GM21360 (cell line): ENCODE results near the gene TMEM184B.

ENCODE experiments used
- ATAC-seq: cut with Tn5 transposase; IDR thresholded peaks from one replicate; pipeline ENCODE4 v1.9.1; 2021; ENCODE audit warnings: mild to moderate bottlenecking, moderate library complexity; ENCODE audit not compliant: unreplicated experiment

TMEM184B gene

GRCh38 chr22:38308791-38309498 lies 36.1 kb upstream of the TMEM184B start:
- ATAC-seq: no peak

- no peak for ATAC-seq
Measured at GRCh38 chr22:38305471-38306448, 33.0 kb upstream of the TMEM184B start.

GRCh38 chr22:38304526-38304925 lies 31.7 kb upstream of the TMEM184B start:
- ATAC-seq: no peak

- no peak for ATAC-seq
Measured at GRCh38 chr22:38303974-38304373, 31.2 kb upstream of the TMEM184B start.

GRCh38 chr22:38302906-38303305 lies 30.1 kb upstream of the TMEM184B start:
- no peak for ATAC-seq

GRCh38 chr22:38300946-38301345 lies 28.1 kb upstream of the TMEM184B start:
- no peak for ATAC-seq

- ATAC-seq: no peak
Measured at GRCh38 chr22:38300197-38300945, 27.6 kb upstream of the TMEM184B start.

- ATAC-seq: no peak
Measured at GRCh38 chr22:38299770-38300102, 26.9 kb upstream of the TMEM184B start.

- no peak for ATAC-seq
Measured at GRCh38 chr22:38298312-38299005, 25.6 kb upstream of the TMEM184B start.

- no peak for ATAC-seq
Measured at GRCh38 chr22:38296372-38296771, 23.6 kb upstream of the TMEM184B start.

GRCh38 chr22:38295863-38296262 lies 23.1 kb upstream of the TMEM184B start:
- no peak for ATAC-seq

GRCh38 chr22:38295339-38295738 lies 22.5 kb upstream of the TMEM184B start:
- no peak for ATAC-seq

GRCh38 chr22:38294193-38294592 lies 21.4 kb upstream of the TMEM184B start:
- no peak for ATAC-seq

GRCh38 chr22:38292694-38293093 lies 19.9 kb upstream of the TMEM184B start:
- no peak for ATAC-seq

GRCh38 chr22:38291201-38291777 lies 18.5 kb upstream of the TMEM184B start:
- no peak for ATAC-seq

GRCh38 chr22:38290347-38290746 lies 17.5 kb upstream of the TMEM184B start:
- ATAC-seq: no peak

GRCh38 chr22:38289583-38290082 lies 16.8 kb upstream of the TMEM184B start:
- ATAC-seq: no peak

GRCh38 chr22:38286915-38287669 lies 14.3 kb upstream of the TMEM184B start:
- no peak for ATAC-seq

GRCh38 chr22:38285018-38285417 lies 12.2 kb upstream of the TMEM184B start:
- ATAC-seq: no peak

- ATAC-seq: no peak
Measured at GRCh38 chr22:38284042-38284402, 11.2 kb upstream of the TMEM184B start.
